ENCODE measurements around the gene CIITA.
"Not testable (repeated sequence)": the region's sequence is repeated elsewhere in the genome, so short reads cannot be mapped to it uniquely, and the experiment has no call there.

CIITA gene

GRCh38 chr16:10936272-10936984, 59.4 kb downstream of the CIITA start:
- no peak for DNase-seq

GRCh38 chr16:10937068-10937859, 60.3 kb downstream of the CIITA start:
- DNase-seq: no peak

GRCh38 chr16:10938321-10938720, 61.3 kb downstream of the CIITA start:
- peak in 1 of 2 experiments; percentile 43 for DNase-seq

GRCh38 chr16:10938796-10939648, 62.0 kb downstream of the CIITA start:
- no peak for DNase-seq

GRCh38 chr16:10939649-10940234, 62.7 kb downstream of the CIITA start:
- DNase-seq: no peak

- no peak for DNase-seq
Measured at GRCh38 chr16:10940501-10941079, 63.6 kb downstream of the CIITA start.

- no peak for DNase-seq
Measured at GRCh38 chr16:10941127-10941933, 64.3 kb downstream of the CIITA start.

- not testable (repeated sequence) for DNase-seq
Measured at GRCh38 chr16:10941935-10942351, 64.9 kb downstream of the CIITA start.

- DNase-seq: peak; percentile 94 to 95
Measured at GRCh38 chr16:10942352-10943063, 65.5 kb downstream of the CIITA start, which contains the start of gene DEXI. DEXI (minus strand) TSS chr16:10942468; CDS start chr16:10942005, 463 bp downstream.

GRCh38 chr16:10943064-10943353, 66.0 kb downstream of the CIITA start:
- DNase-seq: no peak

GRCh38 chr16:10944249-10945064, 67.5 kb downstream of the CIITA start, which contains the start of gene CLEC16A:
CLEC16A (plus strand) TSS chr16:10944564; CDS start chr16:10944718, 154 bp downstream.
- peak; percentile 95 for DNase-seq

GRCh38 chr16:10945065-10945787, 68.2 kb downstream of the CIITA start:
- DNase-seq: no peak

GRCh38 chr16:10946308-10946707, 69.3 kb downstream of the CIITA start:
- no peak for DNase-seq

GRCh38 chr16:10947211-10947787, 70.3 kb downstream of the CIITA start:
- no peak for DNase-seq

- DNase-seq: peak in 1 of 2 experiments; percentile 38
Measured at GRCh38 chr16:10949424-10949970, 72.5 kb downstream of the CIITA start.

GRCh38 chr16:10950393-10950792, 73.4 kb downstream of the CIITA start:
- DNase-seq: no peak

GRCh38 chr16:10951026-10951425, 74.0 kb downstream of the CIITA start:
- no peak for DNase-seq

GRCh38 chr16:10954903-10955302, 77.9 kb downstream of the CIITA start:
- DNase-seq: no peak
